T-helper 17 cell (primary cell): ENCODE results near the gene EXOC6B. TPM values are rescaled to one million over a fixed set of nuclear protein-coding genes. Genes with fewer than 3 reads are reported as not detected.

Experiments used
- ATAC-seq: fragments of 150-1000 bp; cut with Tn5 transposase; 2 replicates; pipeline ENCODE4 v1.10.0; 2021; ENCODE audit warnings: mild to moderate bottlenecking, moderate library complexity
- DNase-seq, 3 donors: peaks; one replicate each; pipeline versions ENCODE4 v3.0.0 to v3.0.0-alpha.2; 2020 to 2021
- H3K9me3 ChIP-seq: one replicate; pipeline ENCODE4 v1.7.0; 2013; ENCODE audit warnings: low read length, mild to moderate bottlenecking; ENCODE audit not compliant: control insufficient read depth, poor library complexity, severe bottlenecking
- H3K27ac Mint-ChIP-seq: one replicate; pipeline ENCODE4 v1.8.0; 2022; ENCODE audit warnings: mild to moderate bottlenecking, moderate library complexity, mixed read lengths
- H3K27me3 Mint-ChIP-seq: one replicate; pipeline ENCODE4 v1.8.0; 2022; ENCODE audit warnings: mixed read lengths
- H3K36me3 Mint-ChIP-seq: one replicate; pipeline ENCODE4 v1.8.0; 2022; ENCODE audit warnings: low read depth, mixed read lengths
- H3K4me1 Mint-ChIP-seq: one replicate; pipeline ENCODE4 v1.8.0; 2022; ENCODE audit warnings: mild to moderate bottlenecking, mixed read lengths
- H3K4me3 Mint-ChIP-seq: one replicate; pipeline ENCODE4 v1.8.0; 2022; ENCODE audit warnings: mild to moderate bottlenecking, moderate library complexity, mixed read lengths
- total RNA-seq, 4 donors: library from RNA in 2 of 4; stranded (reverse) in 2 of 4; gene quantifications; one replicate each; pipeline ENCODE4 v1.2.3 and lab custom pipeline; 2022 to 2026

Gene EXOC6B
- total RNA-seq, 2 donors from 2014 or later: 14.6 to 17.3 TPM

GRCh38 chr2:72797740-72798139, 28.1 kb downstream of the EXOC6B start:
- no peaks in the 10 kb centered on the region for H3K27me3 Mint-ChIP-seq
- ATAC-seq (no peak), DNase-seq (no peak)
- no peaks in the 10 kb centered on the region for H3K9me3 ChIP-seq
- no peak overlapping the region for H3K4me3 Mint-ChIP-seq
- peaks cover 3% of the 10 kb centered on the region for H3K36me3 Mint-ChIP-seq
- H3K4me1 Mint-ChIP-seq: peaks cover 15% of the 10 kb centered on the region
- H3K27ac Mint-ChIP-seq: no peak overlapping the region

GRCh38 chr2:72796766-72797165, 29.1 kb downstream of the EXOC6B start:
- no peak for DNase-seq
- Mint-ChIP-seq H3K4me3 (no peak overlapping the region), H3K27me3 (no peaks in the 10 kb centered on the region), H3K4me1 (peaks cover 15% of the 10 kb centered on the region), H3K27ac (no peak overlapping the region), H3K36me3 (peaks cover 3% of the 10 kb centered on the region)
- no peaks in the 10 kb centered on the region for H3K9me3 ChIP-seq
- ATAC-seq: no peak

DNA sequence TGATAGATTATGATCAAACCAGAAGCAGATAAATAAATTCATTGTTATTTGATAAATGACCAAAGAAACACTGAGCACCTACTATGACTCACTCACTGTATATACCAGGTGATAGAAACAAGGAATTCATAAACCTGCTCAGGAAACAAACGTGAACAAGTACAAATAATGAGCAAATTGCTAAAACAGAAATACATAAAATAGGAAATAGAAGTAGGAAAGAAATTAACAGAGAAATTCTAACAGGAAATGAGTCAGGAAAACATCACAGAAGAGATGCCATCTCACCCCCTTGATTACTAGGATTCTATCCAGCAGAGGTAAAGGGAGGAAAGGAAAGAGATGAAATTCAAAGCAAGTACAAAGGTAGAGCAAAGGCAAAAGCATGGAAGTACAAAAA, 31.3 kb downstream of the EXOC6B start:
- no peaks in the 10 kb centered on the region for H3K9me3 ChIP-seq
- ATAC-seq (no peak), DNase-seq (no peak)
- H3K36me3 Mint-ChIP-seq: peaks cover 3% of the 10 kb centered on the region
- H3K4me1 Mint-ChIP-seq: peaks cover 15% of the 10 kb centered on the region
- peak overlapping the region; percentile 30 for H3K27ac Mint-ChIP-seq
- no peaks in the 10 kb centered on the region for H3K27me3 Mint-ChIP-seq
- H3K4me3 Mint-ChIP-seq: no peak overlapping the region

DNA sequence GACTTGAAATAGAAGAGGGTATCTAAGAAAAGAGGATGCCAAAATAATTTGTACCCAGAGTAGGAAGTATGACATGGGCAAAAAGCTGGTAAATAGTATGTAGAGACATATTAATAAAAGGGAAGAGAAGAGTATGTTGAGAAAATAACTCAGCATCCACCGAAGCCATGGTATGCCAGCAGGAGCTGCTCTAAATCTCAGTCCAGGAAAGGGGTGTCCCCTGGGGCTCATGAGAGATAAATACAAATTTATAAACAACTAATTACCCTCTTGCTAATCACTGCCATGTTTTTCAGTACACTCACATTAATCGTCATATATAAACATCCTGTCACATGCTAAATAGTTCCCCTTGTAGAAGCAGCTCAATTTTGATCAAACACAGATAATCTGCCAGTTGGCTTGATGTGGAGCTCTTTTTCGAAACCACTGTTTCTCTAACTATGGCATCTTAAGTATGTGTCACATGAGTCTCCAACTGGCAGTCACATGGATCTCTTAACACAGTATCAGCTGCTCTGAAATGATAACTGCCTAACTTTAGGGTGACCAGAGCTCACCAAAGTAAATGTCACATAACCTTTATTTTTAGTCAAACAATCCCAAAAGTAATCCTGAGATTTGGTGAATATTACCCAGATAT, 31.9 kb downstream of the EXOC6B start:
- peaks cover 3% of the 10 kb centered on the region for H3K36me3 Mint-ChIP-seq
- DNase-seq (no peak), ATAC-seq (peak; percentile 47)
- H3K4me3 Mint-ChIP-seq: no peak overlapping the region
- peak overlapping the region; percentile 30 for H3K27ac Mint-ChIP-seq
- H3K9me3 ChIP-seq: no peaks in the 10 kb centered on the region
- H3K27me3 Mint-ChIP-seq: no peaks in the 10 kb centered on the region
- peaks cover 17% of the 10 kb centered on the region for H3K4me1 Mint-ChIP-seq

GRCh38 chr2:72789241-72789640, 36.6 kb downstream of the EXOC6B start:
- no peaks in the 10 kb centered on the region for H3K9me3 ChIP-seq
- H3K27ac Mint-ChIP-seq: no peak overlapping the region
- no peaks in the 10 kb centered on the region for H3K36me3 Mint-ChIP-seq
- no peak for ATAC-seq
- no peak for DNase-seq
- H3K4me3 Mint-ChIP-seq: no peak overlapping the region
- H3K4me1 Mint-ChIP-seq: peaks cover 6% of the 10 kb centered on the region
- H3K27me3 Mint-ChIP-seq: no peaks in the 10 kb centered on the region

DNA sequence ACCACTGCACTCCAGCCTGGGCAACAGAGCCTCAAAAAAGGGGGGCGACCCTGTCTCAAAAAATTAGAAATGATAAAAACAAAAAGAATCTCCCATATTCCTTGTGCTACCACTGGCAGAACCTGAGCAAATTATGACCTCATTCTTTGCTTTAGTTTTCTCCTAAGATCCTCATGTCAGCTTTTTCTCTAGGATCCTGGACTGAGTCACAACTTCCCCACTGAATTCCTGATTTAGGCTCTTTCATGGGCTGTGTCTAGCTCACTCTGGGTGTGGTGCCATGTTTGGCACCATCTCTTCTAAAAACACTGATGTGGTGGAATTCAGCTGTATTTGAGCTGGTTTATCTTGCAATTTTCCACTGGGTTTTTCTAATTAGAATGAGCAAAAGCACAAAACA, 37.1 kb downstream of the EXOC6B start:
- H3K27me3 Mint-ChIP-seq: no peaks in the 10 kb centered on the region
- peaks cover 2% of the 10 kb centered on the region for H3K4me1 Mint-ChIP-seq
- H3K36me3 Mint-ChIP-seq: peaks cover under 1% of the 10 kb centered on the region
- H3K4me3 Mint-ChIP-seq: no peak overlapping the region
- ATAC-seq: no peak
- DNase-seq: no peak
- H3K9me3 ChIP-seq: no peaks in the 10 kb centered on the region
- no peak overlapping the region for H3K27ac Mint-ChIP-seq

GRCh38 chr2:72785517-72785916, 40.3 kb downstream of the EXOC6B start:
- ATAC-seq (no peak), DNase-seq (no peak)
- Mint-ChIP-seq H3K27ac (no peak overlapping the region), H3K4me3 (no peak overlapping the region), H3K4me1 (peaks cover 6% of the 10 kb centered on the region), H3K27me3 (no peaks in the 10 kb centered on the region), H3K36me3 (peaks cover 2% of the 10 kb centered on the region)
- H3K9me3 ChIP-seq: no peaks in the 10 kb centered on the region

- no peak for DNase-seq
- H3K27me3 Mint-ChIP-seq: no peaks in the 10 kb centered on the region
- peaks cover 3% of the 10 kb centered on the region for H3K4me1 Mint-ChIP-seq
- ATAC-seq: no peak
- peaks cover 2% of the 10 kb centered on the region for H3K36me3 Mint-ChIP-seq
- H3K4me3 Mint-ChIP-seq: no peak overlapping the region
- H3K9me3 ChIP-seq: no peaks in the 10 kb centered on the region
- H3K27ac Mint-ChIP-seq: no peak overlapping the region
Measured at GRCh38 chr2:72782520-72782919, 43.3 kb downstream of the EXOC6B start.

- no peak overlapping the region for H3K4me3 Mint-ChIP-seq
- H3K9me3 ChIP-seq: no peaks in the 10 kb centered on the region
- H3K27ac Mint-ChIP-seq: no peak overlapping the region
- H3K27me3 Mint-ChIP-seq: no peaks in the 10 kb centered on the region
- peaks cover 2% of the 10 kb centered on the region for H3K36me3 Mint-ChIP-seq
- ATAC-seq: no peak
- H3K4me1 Mint-ChIP-seq: peaks cover 3% of the 10 kb centered on the region
- DNase-seq: no peak
Measured at GRCh38 chr2:72781480-72781879, 44.4 kb downstream of the EXOC6B start.

GRCh38 chr2:72780477-72780876, 45.4 kb downstream of the EXOC6B start:
- no peak for DNase-seq
- no peaks in the 10 kb centered on the region for H3K27me3 Mint-ChIP-seq
- peaks cover 3% of the 10 kb centered on the region for H3K4me1 Mint-ChIP-seq
- H3K4me3 Mint-ChIP-seq: no peak overlapping the region
- H3K36me3 Mint-ChIP-seq: peaks cover 2% of the 10 kb centered on the region
- ATAC-seq: no peak
- H3K9me3 ChIP-seq: no peaks in the 10 kb centered on the region
- H3K27ac Mint-ChIP-seq: no peak overlapping the region

DNA sequence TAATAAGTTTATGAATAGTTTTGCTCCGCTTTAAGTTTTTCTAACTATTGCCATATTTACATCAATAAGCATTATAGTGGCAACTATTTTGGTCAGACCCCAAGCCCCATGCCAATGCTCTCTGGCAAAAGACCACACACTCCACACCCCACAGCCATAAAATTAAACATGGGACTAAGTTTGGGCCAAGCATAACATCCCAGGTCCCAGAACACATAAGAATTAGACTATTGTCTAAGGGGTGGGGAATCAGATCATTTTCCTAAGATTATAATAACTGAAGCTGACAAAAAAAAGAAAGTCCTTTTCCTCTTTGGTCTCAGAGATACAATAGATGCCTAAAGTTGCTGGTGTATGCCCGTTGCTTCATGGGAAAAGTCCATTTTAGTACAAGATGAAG, 46.3 kb downstream of the EXOC6B start:
- Mint-ChIP-seq H3K4me1 (peaks cover 3% of the 10 kb centered on the region), H3K27ac (no peak overlapping the region), H3K36me3 (peaks cover 2% of the 10 kb centered on the region), H3K27me3 (no peaks in the 10 kb centered on the region), H3K4me3 (no peak overlapping the region)
- no peak for DNase-seq
- H3K9me3 ChIP-seq: no peaks in the 10 kb centered on the region
- no peak for ATAC-seq

GRCh38 chr2:72778410-72778809, 47.4 kb downstream of the EXOC6B start:
- H3K36me3 Mint-ChIP-seq: no peaks in the 10 kb centered on the region
- H3K27me3 Mint-ChIP-seq: no peaks in the 10 kb centered on the region
- no peaks in the 10 kb centered on the region for H3K9me3 ChIP-seq
- H3K4me3 Mint-ChIP-seq: no peak overlapping the region
- ATAC-seq (no peak), DNase-seq (no peak)
- peaks cover 3% of the 10 kb centered on the region for H3K4me1 Mint-ChIP-seq
- no peak overlapping the region for H3K27ac Mint-ChIP-seq

GRCh38 chr2:72770879-72771461, 54.9 kb downstream of the EXOC6B start:
- H3K4me1 Mint-ChIP-seq: peaks cover 2% of the 10 kb centered on the region
- H3K9me3 ChIP-seq: no peaks in the 10 kb centered on the region
- ATAC-seq: peak; percentile 68
- peak; percentile 11 to 52 (median 15) for DNase-seq
- no peaks in the 10 kb centered on the region for H3K27me3 Mint-ChIP-seq
- no peak overlapping the region for H3K4me3 Mint-ChIP-seq
- H3K36me3 Mint-ChIP-seq: no peaks in the 10 kb centered on the region
- peak overlapping the region; percentile 61 for H3K27ac Mint-ChIP-seq

DNA sequence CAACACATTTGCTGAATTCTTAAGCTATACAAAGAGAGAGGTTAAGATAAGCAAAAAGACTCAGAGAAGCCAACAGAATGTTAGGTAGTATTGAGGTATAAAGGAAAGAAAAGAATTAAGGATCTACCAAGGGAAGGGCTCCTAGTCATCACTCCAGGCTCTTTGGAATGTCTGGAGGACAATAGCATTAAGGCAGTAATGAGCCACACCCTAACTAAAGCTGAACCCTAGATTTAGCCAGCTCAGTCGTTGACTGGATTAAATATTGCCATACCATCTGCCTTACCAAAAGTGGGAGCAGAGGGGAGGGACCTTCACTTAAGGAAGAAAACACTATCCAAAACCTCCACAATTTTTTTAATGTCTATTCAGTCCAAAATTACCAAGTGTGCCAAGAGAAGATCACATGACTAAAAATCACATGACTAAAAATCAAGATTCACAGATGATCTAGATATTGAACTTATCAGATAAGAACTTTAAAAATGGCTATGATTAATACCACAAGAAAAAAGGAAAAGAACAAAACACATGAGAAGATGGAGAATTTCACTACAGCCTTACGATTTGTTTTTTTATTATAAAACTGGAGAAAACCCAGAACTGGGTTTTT, 59.7 kb downstream of the EXOC6B start:
- H3K9me3 ChIP-seq: peaks cover 3% of the 10 kb centered on the region
- DNase-seq: no peak
- no peak for ATAC-seq
- Mint-ChIP-seq H3K36me3 (peaks cover 2% of the 10 kb centered on the region), H3K27ac (no peak overlapping the region), H3K4me3 (no peak overlapping the region), H3K4me1 (no peaks in the 10 kb centered on the region), H3K27me3 (no peaks in the 10 kb centered on the region)
